Activated CD8-positive, alpha-beta T cell treated with anti-CD3 and anti-CD28 coated beads, Interleukin-2, amount 10 ng/mL, durations not matched to agents 7 days and 5 days (primary cell): ENCODE data around the gene BORCS8. TPM values are rescaled to one million over a fixed set of nuclear protein-coding genes. Genes with fewer than 3 reads are reported as not detected.
"Not testable (repeated sequence)": the region's sequence is repeated elsewhere in the genome, so short reads cannot be mapped to it uniquely, and the experiment has no call there.

Experiments used
- ATAC-seq: fragments of 150-1000 bp; cut with Tn5 transposase; one replicate; pipeline ENCODE4 v1.10.0; 2021; ENCODE audit warnings: moderate library complexity
- CTCF ChIA-PET: fragments of 350-600 bp; sonication (Branson Sonifier 250); formaldehyde crosslinking; loops from one replicate; lab custom pipeline; 2021; ENCODE audit warnings: antibody characterized with exemption; lab: Charles Lee
- POLR2A ChIA-PET: fragments of 350-600 bp; sonication (Branson Sonifier 250); formaldehyde crosslinking; loops from one replicate; lab custom pipeline; 2021; ENCODE audit warnings: antibody characterized with exemption; lab: Charles Lee
- DNase-seq: peaks from one replicate; pipeline ENCODE4 v3.0.0-alpha.2; 2020
- H3K27ac Mint-ChIP-seq: one replicate; pipeline ENCODE4 v1.8.0; 2021; ENCODE audit warnings: mild to moderate bottlenecking, mixed read lengths
- H3K27me3 Mint-ChIP-seq: one replicate; pipeline ENCODE4 v1.8.0; 2021; ENCODE audit warnings: low read depth, mixed read lengths
- H3K36me3 Mint-ChIP-seq: one replicate; pipeline ENCODE4 v1.8.0; 2021; ENCODE audit warnings: low read depth, mixed read lengths
- H3K4me1 Mint-ChIP-seq: one replicate; pipeline ENCODE4 v1.8.0; 2021; ENCODE audit warnings: low read depth, mixed read lengths
- H3K4me3 Mint-ChIP-seq: one replicate; pipeline ENCODE4 v1.8.0; 2021; ENCODE audit warnings: mild to moderate bottlenecking, mixed read lengths
- H3K9me3 Mint-ChIP-seq: one replicate; pipeline ENCODE4 v1.8.0; 2022; ENCODE audit warnings: mixed read lengths; ENCODE audit not compliant: insufficient read depth
- total RNA-seq, 2 experiments: library from RNA; stranded (reverse); gene quantifications; one replicate each; pipeline ENCODE4 v1.2.3, GENCODE V29; 2021

Gene BORCS8
- total RNA-seq, 2 experiments from 2014 or later: 22.1 to 25.4 TPM

- H3K27me3 Mint-ChIP-seq: no peaks in the 10 kb centered on the region
Observed at GRCh38 chr19:19142347-19142746, 49.6 kb downstream of the BORCS8 start.

GRCh38 chr19:19140476-19140875 lies 51.5 kb downstream of the BORCS8 start:
- no peak overlapping the region for H3K4me3 Mint-ChIP-seq
- H3K9me3 Mint-ChIP-seq: no peaks in the 10 kb centered on the region
- CTCF ChIA-PET: interaction anchor here (0.9 to 1.8 kb wide), 5 partner anchors 34 to 89 kb away, joined by 3 to 5 read pairs (median 3); no protein-coding TSS in a partner anchor
- no peaks in the 10 kb centered on the region for H3K27me3 Mint-ChIP-seq
- POLR2A ChIA-PET: no interaction called here
- DNase-seq (no peak), ATAC-seq (no peak)
- H3K4me1 Mint-ChIP-seq: peaks cover 28% of the 10 kb centered on the region
- no peaks in the 10 kb centered on the region for H3K36me3 Mint-ChIP-seq
- H3K27ac Mint-ChIP-seq: no peak overlapping the region

More at GRCh38 chr19:19142347-19142746, 49.6 kb downstream of the BORCS8 start:
- no peak overlapping the region for H3K4me3 Mint-ChIP-seq
- H3K36me3 Mint-ChIP-seq: no peaks in the 10 kb centered on the region
- DNase-seq (no peak), ATAC-seq (no peak)
- ChIA-PET CTCF (interaction anchor here (1.8 kb wide), 1 partner anchor 32 kb away, joined by 5 read pairs; no protein-coding TSS in a partner anchor), POLR2A (no interaction called here)
- H3K4me1 Mint-ChIP-seq: peaks cover 23% of the 10 kb centered on the region
- no peak overlapping the region for H3K27ac Mint-ChIP-seq
- H3K9me3 Mint-ChIP-seq: no peaks in the 10 kb centered on the region

GRCh38 chr19:19139876-19140229 lies 52.1 kb downstream of the BORCS8 start:
- no peak for ATAC-seq
- H3K27ac Mint-ChIP-seq: no peak overlapping the region
- ChIA-PET CTCF (interaction anchor here (1.2 to 1.3 kb wide), 2 partner anchors 41 to 86 kb away, joined by 3 to 4 read pairs; no protein-coding TSS in a partner anchor), POLR2A (no interaction called here)
- no peaks in the 10 kb centered on the region for H3K36me3 Mint-ChIP-seq
- H3K4me3 Mint-ChIP-seq: no peak overlapping the region
- peaks cover 32% of the 10 kb centered on the region for H3K4me1 Mint-ChIP-seq
- no peaks in the 10 kb centered on the region for H3K9me3 Mint-ChIP-seq
- no peaks in the 10 kb centered on the region for H3K27me3 Mint-ChIP-seq
- no peak for DNase-seq

- peaks cover 32% of the 10 kb centered on the region for H3K4me1 Mint-ChIP-seq
- peak; percentile 100 for ATAC-seq
- H3K36me3 Mint-ChIP-seq: peaks cover 4% of the 10 kb centered on the region
- H3K4me3 Mint-ChIP-seq: peak within 1 kb of the TSS; percentile 95
- ChIA-PET CTCF (interaction anchor here (0.7 to 1.2 kb wide), 4 partner anchors 36 to 84 kb away, joined by 3 to 4 read pairs (median 4); no protein-coding TSS in a partner anchor), POLR2A (no interaction called here)
- H3K9me3 Mint-ChIP-seq: no peaks in the 10 kb centered on the region
- peak within 1 kb of the TSS; percentile 97 for H3K27ac Mint-ChIP-seq
- no peaks in the 10 kb centered on the region for H3K27me3 Mint-ChIP-seq
- DNase-seq: peak; percentile 98
Observed at GRCh38 chr19:19138109-19138981, 53.6 kb downstream of the BORCS8 start, which contains the start of gene TMEM161A. TSS of gene TMEM161A (minus strand) at chr19:19138478. CDS start at chr19:19138428, 50 bp downstream.

GRCh38 chr19:19137556-19138108 lies 54.3 kb downstream of the BORCS8 start:
- POLR2A ChIA-PET: no interaction called here

GRCh38 chr19:19135713-19136112 lies 56.2 kb downstream of the BORCS8 start:
- H3K4me3 Mint-ChIP-seq, DNase-seq, POLR2A ChIA-PET, H3K27ac Mint-ChIP-seq, H3K9me3 Mint-ChIP-seq, H3K27me3 Mint-ChIP-seq, ATAC-seq: not testable (repeated sequence)
- H3K36me3 Mint-ChIP-seq: peaks cover 16% of the 10 kb centered on the region
- peaks cover 32% of the 10 kb centered on the region for H3K4me1 Mint-ChIP-seq
- CTCF ChIA-PET: interaction anchor here (1.9 kb wide), 1 partner anchor 20 kb away, joined by 6 read pairs; no protein-coding TSS in a partner anchor

More at GRCh38 chr19:19137556-19138108, 54.3 kb downstream of the BORCS8 start:
- peak overlapping the region; percentile 95 for H3K4me3 Mint-ChIP-seq
- peaks cover 32% of the 10 kb centered on the region for H3K4me1 Mint-ChIP-seq
- no peaks in the 10 kb centered on the region for H3K27me3 Mint-ChIP-seq
- ATAC-seq (no peak), DNase-seq (no peak)
- CTCF ChIA-PET: interaction anchor here (0.6 to 1.9 kb wide), 2 partner anchors 8 to 22 kb away, joined by 3 to 6 read pairs; no protein-coding TSS in a partner anchor
- H3K9me3 Mint-ChIP-seq: no peaks in the 10 kb centered on the region
- peak overlapping the region; percentile 97 for H3K27ac Mint-ChIP-seq
- peaks cover 9% of the 10 kb centered on the region for H3K36me3 Mint-ChIP-seq

- H3K27me3 Mint-ChIP-seq: no peaks in the 10 kb centered on the region
- POLR2A ChIA-PET: no interaction called here
- peaks cover 16% of the 10 kb centered on the region for H3K36me3 Mint-ChIP-seq
- ATAC-seq (no peak), DNase-seq (no peak)
- H3K4me3 Mint-ChIP-seq: no peak overlapping the region
- H3K4me1 Mint-ChIP-seq: peaks cover 32% of the 10 kb centered on the region
- no peak overlapping the region for H3K27ac Mint-ChIP-seq
- no peaks in the 10 kb centered on the region for H3K9me3 Mint-ChIP-seq
- CTCF ChIA-PET: no interaction called here
Observed at GRCh38 chr19:19134687-19135158, 57.2 kb downstream of the BORCS8 start.

- no peak overlapping the region for H3K4me3 Mint-ChIP-seq
- peaks cover 16% of the 10 kb centered on the region for H3K36me3 Mint-ChIP-seq
- no peaks in the 10 kb centered on the region for H3K9me3 Mint-ChIP-seq
- no peaks in the 10 kb centered on the region for H3K27me3 Mint-ChIP-seq
- no peak for DNase-seq
- peaks cover 26% of the 10 kb centered on the region for H3K4me1 Mint-ChIP-seq
- CTCF ChIA-PET: no interaction called here
- H3K27ac Mint-ChIP-seq: no peak overlapping the region
- no peak for ATAC-seq
- POLR2A ChIA-PET: no interaction called here
Observed at GRCh38 chr19:19133985-19134384, 58.0 kb downstream of the BORCS8 start.

- POLR2A ChIA-PET: no interaction called here
- Mint-ChIP-seq H3K4me1 (peaks cover 15% of the 10 kb centered on the region), H3K9me3 (no peaks in the 10 kb centered on the region), H3K27ac (no peak overlapping the region), H3K4me3 (no peak overlapping the region), H3K36me3 (peaks cover 20% of the 10 kb centered on the region), H3K27me3 (no peaks in the 10 kb centered on the region)
- CTCF ChIA-PET: no interaction called here
- DNase-seq (no peak), ATAC-seq (no peak)
Observed at GRCh38 chr19:19132912-19133311, 59.0 kb downstream of the BORCS8 start.

- ATAC-seq (no peak), DNase-seq (no peak)
- Mint-ChIP-seq H3K27ac (no peak overlapping the region), H3K36me3 (peaks cover 21% of the 10 kb centered on the region), H3K4me1 (peaks cover 6% of the 10 kb centered on the region), H3K9me3 (no peaks in the 10 kb centered on the region), H3K27me3 (no peaks in the 10 kb centered on the region), H3K4me3 (no peak overlapping the region)
- POLR2A ChIA-PET: no interaction called here
- CTCF ChIA-PET: no interaction called here
Observed at GRCh38 chr19:19131989-19132388, 60.0 kb downstream of the BORCS8 start.
